Skeletal muscle cell (primary cell): ENCODE measurements around the gene VASP.

ENCODE experiments used
- DNase-seq: peaks from one replicate; pipeline ENCODE4 v3.0.0-alpha.2; 2010; ENCODE audit warnings: low read depth
- H3K4me3 ChIP-seq: 2 replicates; pipeline ENCODE4 v1.5.1; 2011; ENCODE audit warnings: low read depth, mild to moderate bottlenecking, control low read depth, low read length, moderate library complexity

Gene VASP

DNA sequence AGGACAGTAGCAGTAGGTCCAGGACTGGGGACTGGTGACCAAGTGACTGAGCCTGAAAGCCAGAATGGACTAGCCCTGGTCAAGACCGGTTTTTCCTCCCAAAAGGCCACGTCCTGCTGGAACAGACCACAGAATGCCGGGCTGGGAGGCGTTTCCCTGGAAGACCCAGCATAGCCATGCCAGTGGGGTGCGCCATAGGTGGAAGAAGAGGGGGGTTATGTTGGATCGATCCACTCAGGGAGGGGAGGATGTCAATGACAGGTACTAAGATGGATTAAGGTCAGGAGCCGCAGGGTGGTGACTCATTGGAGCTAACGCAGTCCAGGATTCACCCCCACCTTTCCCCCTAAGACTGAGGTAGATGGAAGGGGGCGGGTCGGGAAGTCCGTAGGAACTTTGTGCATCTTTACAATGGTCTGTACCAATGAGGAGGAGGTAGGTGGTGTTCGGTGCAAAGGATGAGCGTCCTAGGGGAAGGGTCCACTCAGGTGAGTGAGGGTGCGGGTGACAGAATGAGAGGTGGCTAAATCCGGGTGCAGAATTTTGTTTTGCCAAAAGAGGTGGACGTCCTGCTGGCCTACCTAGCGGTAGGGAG lies 21.0 kb downstream of the VASP start:
- H3K4me3 ChIP-seq: no peak overlapping the region
- DNase-seq: no peak

DNA sequence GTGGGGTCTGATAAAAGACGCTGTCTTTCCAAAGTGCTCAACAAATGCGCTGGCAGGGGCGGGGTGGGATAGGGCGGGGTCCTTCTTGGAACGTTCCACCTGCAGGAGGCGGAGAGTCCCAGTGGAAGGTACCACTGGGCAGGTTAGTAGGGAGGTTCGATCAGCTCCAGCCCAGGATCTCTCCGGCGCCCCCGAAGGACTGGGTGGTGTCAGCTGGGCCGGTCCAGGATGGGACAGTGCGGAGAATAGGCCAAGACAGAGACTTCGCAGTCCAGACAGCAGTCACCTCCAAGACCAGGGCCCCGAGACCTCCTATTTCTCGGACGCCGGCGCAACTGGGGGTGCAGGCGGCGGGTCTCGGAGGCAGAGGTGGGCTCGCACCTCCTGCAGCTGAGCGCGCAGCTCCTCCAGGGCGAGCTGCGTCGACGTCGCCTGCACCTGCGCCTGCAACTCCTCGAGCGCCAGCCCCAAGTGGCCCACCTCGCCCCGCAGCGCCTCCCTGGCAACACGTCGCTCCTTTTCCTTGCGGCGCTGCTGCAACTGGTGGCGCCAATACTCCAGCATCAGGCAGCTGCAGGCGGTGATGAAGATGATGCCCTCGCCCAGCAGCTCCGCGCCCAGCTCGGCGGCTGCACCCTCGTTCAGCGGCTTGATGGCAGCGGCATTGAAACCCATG lies 21.6 kb downstream of the VASP start:
- H3K4me3 ChIP-seq: no peak overlapping the region
- DNase-seq: no peak

DNA sequence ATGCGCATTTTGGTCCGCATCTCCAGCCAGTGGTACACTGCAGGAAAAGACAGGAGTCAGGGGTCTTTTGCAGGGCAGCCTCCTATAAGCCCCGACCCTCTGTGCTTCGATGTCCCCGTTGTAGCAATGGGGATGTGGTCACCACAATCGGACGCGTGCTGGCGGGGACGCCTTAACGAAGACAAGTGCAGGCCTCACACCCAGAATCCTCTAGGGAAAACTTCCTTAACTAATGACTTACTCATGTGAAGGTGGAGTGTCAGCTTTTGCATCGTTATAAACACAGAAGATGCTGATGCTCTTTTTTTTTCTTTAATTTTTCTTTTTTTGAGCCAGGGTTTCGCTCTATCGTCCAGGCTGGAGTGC lies 22.1 kb downstream of the VASP start:
- DNase-seq: no peak
- H3K4me3 ChIP-seq: no peak overlapping the region

DNA sequence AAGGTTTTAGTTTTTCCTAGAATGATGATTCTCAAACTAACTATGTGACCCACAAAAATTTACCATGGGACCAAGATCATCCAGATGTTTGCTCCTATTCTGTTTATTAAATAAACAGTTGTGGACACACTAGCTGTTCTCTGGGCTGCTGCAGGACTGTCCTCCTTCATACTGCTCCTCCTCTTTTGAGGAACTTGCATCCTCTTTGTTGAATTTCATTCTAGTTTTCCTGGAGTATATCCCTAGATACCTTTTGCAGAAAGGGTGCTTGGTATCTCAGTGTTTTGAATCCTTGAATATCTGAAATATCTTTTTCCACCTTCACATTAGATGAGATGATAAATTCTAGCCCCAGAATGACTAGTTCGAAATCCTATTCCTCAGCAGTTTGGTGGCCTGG lies 24.1 kb downstream of the VASP start:
- no peak overlapping the region for H3K4me3 ChIP-seq

DNA sequence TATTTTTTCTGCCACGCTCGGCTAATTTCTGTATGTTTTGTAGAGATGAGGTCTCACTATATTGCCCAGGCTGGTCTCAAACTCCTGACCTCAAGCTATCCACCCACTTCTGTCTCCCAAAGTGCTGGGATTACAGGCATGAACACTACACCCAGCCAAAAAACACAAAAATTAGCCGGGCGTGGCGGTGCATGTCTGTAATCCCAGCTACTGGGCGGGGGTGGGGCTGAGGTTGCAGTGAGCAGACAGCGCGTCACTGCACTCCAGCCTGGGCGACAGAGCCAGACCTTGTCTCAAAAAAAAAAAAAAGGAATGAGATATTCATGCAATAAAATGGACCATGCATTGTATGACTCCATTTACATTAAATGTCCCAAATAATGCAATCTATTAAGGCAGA lies 32.2 kb downstream of the VASP start:
- no peak overlapping the region for H3K4me3 ChIP-seq
- no peak for DNase-seq

More for the DNA sequence above, 24.1 kb downstream of the VASP start:
- DNase-seq: no peak

DNA sequence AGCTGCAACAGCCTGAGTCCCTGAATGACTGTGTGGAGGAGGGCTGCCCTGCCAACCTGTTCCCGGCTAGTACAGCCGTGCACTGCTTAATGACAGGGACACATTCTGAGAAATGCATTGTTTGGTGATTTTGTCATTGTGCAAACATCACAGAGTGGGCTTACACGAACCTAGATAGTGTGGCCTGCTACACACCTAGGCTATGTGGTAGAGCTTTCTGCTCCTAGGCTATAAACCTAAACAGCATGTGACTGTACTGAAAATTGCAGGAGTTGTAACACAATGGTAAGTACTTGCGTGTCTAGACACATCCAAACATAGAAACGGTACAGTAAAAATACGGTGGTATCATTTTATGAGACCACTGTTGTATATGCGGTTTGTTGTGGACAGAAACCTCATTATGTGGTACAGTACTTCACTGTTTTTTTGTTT lies 35.0 kb downstream of the VASP start:
- no peak overlapping the region for H3K4me3 ChIP-seq
- DNase-seq: no peak

DNA sequence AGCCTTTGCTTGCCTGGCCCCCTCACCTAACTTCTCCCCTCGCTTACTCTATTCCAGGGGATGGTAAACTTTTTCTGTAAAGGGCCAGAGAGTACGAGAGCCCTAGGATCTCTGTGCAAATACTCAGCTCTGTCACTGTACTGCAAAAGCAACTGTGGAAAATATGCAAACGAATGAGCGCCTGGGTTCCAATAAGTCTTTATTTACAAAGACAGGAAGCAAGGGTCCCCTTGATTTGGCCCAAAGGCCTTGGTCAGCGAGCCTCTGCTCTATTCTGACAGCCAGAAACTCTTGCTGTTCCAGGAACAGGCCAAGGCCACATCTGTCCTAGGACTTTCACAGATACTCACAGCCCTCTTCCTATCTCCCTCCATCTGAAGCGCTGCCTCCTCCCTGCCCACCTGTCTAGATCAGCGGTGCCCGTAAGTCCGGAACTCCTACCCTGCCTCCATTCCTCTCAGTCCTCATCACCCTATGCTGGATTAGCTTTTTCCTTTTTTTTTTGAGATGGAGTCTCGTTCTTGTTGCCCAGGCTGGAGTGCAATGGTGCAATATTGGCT lies 40.0 kb downstream of the VASP start:
- H3K4me3 ChIP-seq: no peak overlapping the region

DNA sequence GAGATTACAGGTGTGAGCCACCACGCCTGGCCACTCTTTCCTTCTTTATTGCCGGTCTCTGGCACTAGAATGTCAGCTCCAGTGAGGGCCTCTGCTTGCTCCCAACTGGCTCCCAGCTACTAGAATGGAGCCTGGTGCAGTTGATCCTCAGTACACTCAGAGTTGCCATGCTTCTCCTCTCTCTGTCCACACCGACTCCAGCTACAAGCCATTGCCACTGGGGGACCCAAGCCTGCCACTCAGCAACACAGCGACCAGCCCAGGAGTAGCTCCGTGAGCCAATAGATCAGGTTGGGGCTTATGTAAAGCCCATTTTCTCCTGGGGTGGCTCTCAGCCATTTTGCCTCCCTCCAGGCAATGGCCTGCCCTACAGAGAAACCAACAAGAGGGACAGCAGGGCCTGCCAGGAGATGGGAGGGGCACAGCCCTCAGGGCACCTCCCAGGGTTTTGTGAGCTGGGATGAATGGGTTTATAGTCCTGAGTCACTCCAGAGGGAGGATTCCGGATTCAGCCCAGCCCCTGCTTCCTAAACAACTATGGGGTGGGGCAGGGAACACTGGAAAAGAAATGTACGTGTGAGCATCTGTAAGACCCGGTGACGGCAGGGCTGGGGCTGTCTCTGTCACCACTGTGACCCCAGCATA lies 40.8 kb downstream of the VASP start:
- H3K4me3 ChIP-seq: no peak overlapping the region
- DNase-seq: no peak

More for the DNA sequence above, 40.0 kb downstream of the VASP start:
- no peak for DNase-seq

DNA sequence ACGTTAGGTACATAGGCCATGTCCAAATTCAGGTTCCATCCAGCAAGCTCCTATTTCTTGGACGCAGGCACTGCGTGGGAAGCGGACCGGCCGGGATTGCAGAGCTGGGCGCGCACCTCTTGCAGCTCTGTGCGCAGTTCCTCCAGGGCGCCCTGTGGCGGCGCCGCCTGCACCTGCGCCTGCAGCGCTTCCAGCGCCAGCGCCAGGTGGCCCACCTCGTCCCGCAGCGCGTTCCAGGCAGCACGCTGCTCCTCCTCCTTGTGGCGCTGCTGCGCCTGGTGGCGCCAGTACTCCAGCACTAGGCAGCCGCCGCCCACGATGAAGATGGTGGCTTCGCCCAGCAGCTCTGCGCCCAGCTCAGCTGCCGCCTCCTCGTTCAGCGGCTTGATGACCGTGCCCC lies 46.2 kb downstream of the VASP start:
- H3K4me3 ChIP-seq: no peak overlapping the region
- no peak for DNase-seq

DNA sequence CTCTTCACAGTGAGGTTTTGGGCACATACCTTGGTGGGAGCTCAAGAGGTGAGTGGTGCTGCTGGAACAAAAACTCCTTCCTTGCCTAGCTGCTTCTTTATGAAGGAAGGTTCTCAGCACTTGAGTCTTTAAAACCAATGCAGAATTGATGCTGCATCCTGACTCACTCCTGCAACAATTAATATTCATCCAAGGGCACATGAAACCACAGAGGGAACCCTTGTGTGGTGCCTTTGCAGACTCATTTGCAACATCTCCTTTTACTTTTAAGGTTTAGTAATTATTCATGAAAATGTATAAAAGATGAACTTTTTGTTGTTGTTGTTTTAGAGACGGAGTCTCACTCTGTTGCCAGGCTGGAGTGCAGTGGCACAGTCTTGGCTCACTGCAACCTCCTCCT lies 47.2 kb downstream of the VASP start:
- no peak for DNase-seq
- no peak overlapping the region for H3K4me3 ChIP-seq

DNA sequence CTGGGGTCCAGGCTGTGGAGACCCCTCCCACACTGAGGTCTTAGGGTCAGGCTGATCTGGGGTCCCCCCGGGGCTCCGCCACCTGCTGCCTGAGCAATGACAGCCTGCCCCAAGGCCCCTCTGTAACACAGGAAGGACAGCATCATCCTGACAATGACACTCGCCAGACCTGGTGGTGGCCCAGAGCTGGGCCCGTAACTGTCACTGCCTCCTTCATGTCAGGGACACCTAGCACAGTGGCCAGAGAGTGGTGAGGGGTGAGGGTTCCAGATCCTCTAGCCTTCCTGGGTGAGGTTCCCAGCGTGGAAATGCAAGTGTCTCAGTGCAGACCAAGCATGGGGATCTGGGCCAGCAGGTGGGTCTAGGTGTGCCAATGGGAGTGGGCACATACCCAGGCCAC lies 49.6 kb downstream of the VASP start:
- no peak overlapping the region for H3K4me3 ChIP-seq

DNA sequence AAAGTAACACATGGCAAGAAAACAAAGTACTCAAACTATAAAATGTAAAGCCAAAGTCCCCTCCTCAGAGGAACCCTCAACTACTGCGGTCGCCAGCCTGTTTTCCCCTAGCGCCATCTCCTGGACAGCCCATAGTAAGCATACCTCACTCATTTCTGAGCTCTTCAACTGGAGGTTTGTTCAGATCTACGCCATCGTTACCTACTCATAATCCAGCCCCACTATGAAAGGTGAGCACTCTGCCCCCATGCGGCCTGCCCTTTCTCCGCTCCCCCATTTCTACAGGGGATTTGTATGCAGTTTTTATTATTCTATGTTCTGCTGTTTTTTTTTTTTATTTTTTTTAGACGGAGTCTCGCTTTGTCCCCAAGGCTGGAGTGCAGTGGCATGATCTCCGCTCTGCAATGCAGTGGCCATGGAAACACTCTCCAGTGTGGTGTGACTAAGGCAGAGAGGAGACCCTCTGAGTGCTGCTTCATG lies 51.2 kb downstream of the VASP start:
- H3K4me3 ChIP-seq: no peak overlapping the region
- no peak for DNase-seq

More for the DNA sequence above, 49.6 kb downstream of the VASP start:
- no peak for DNase-seq

DNA sequence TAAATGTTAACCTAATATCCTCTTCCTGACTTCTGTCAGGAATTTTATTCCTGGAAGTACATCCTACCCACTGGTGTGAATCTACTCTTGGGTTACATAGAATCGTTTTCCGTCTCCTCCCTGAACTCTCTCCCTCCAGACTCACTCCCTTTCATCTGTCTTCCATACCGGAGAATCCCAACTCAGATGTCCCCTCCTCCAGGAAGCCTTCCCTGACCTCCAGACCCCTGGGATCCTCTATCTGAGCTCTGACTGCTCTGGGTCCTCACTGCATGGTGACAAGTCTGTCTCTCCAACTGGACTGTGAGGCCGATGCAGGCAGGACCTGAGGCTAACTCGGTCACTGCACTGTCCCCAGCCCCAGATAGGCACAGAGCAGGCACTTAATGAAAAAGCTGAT lies 52.8 kb downstream of the VASP start:
- DNase-seq: no peak
- H3K4me3 ChIP-seq: no peak overlapping the region

DNA sequence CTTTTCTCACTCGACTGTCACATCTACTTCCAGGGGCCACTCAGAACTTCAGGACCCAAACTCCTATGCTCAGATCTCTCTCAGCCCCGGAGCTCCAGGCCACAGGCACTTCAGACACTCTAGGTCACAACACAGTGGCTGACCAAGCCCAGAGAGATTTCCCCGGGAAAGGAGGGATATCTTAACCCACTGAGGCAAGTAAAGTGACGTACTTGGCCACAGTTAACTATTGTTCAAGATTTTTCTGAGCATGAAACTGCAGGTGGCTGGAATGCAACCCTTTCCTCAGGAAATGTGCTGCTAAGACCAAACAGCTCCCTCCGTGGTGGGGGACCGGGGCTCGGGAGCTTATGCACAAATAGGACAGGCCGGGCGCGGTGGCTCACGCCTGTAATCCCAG lies 53.4 kb downstream of the VASP start:
- no peak overlapping the region for H3K4me3 ChIP-seq

DNA sequence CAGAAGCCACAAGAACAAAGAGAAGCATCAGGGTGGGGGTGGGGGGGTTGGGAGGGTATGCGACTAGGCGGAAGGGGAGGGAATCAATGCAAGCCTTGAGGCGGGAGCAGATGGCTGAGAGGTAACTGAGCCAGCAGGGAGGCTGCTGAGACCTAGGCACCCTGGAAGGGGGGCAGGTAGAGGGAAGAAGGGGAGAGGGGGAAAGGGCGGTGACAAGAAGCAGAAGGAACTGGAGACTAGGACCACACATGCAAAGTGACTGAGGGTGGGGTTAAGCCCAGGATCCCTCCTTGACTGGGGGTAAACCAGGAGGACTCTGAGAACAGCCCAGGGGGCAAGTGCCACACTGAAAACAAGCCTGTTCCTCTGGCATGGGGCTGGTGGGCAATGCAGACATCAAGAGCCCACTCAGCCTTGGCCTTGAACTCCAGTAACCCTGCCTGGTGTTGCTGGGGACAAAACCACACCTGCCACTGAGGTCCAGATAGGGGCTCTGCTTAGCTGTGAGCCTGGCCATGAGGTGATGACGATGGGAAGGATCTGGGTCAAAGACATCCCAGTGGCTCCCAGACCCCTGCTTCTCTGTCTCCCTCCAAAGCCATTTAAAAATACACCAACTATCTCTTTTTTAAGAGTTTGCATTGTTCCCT lies 57.0 kb downstream of the VASP start:
- no peak for DNase-seq
- H3K4me3 ChIP-seq: no peak overlapping the region

More for the DNA sequence above, 53.4 kb downstream of the VASP start:
- DNase-seq: no peak

DNA sequence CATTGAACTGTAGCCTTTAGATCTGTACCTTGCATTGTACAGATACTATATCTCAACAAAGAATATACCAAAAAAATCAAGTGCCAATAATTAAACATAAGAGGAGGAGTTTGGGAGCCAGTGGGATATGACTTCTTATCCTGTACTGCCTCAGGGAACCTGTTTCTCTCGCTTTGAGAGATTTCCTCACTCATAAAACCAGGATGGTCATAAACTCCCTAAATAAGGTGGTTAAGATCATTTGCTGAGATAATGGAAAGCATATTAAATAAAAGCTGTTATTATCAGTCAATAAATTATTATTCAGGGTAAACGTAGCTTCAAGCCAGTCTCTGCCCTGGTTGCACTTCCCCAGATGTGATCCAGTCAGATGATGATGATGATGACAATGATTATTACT lies 60.3 kb downstream of the VASP start:
- DNase-seq: no peak
- no peak overlapping the region for H3K4me3 ChIP-seq

DNA sequence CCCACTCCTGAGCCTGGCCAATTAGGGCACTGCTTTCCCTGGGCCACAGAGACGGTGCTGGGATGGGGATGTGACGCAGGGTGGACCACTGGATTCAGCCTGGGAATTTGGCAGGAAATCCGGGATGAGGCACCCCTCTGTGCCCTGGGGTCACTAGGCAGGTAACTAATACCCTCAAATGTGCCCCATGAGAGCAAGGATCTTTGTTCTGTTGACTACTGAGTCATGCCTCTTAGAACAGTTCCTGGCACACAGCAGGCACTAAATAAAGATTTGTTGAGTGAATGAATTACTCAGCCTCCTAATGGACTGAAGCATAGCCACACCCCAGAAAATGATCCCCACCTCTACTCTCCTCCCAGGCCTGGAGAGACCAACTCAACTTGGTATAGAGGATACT lies 61.5 kb downstream of the VASP start:
- DNase-seq: peak; percentile 89
- H3K4me3 ChIP-seq: no peak overlapping the region

DNA sequence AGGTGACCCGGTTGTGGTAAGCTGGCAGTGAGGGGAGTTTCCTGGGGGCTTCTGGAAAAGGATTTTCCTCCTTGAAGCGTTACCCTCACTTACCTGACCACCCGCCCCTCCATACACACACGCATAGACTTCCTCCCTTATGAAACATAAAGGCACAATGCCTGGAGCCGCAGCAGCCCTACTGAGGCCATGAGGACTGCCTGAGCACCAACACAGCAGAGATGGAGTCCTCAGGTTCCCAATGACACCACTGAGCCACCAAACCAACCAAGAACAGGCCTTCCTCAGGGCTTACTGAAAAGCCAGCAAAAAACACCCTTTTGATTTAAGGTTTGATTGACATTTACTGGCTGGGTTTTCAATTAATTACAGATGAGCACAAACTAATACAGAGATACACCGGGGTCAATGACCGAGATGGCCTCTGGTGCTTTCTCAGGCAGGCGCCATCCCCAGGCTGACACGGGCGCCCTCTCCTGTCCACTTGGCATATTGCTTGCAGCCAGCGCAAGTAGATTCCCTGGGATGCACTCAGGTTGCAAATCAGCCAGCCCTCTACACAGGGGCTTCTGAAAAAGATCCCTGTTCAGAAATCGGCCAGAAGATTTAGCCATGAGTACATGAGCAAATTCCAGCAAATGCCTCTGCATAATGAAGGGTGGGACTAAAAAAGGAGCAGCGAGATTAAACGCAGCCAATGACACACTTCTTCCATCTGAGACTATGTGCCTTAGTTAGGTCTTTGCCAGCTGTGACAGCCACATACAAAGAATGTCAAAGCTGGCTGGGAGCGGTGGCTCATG lies 62.5 kb downstream of the VASP start:
- no peak for DNase-seq
- H3K4me3 ChIP-seq: no peak overlapping the region

DNA sequence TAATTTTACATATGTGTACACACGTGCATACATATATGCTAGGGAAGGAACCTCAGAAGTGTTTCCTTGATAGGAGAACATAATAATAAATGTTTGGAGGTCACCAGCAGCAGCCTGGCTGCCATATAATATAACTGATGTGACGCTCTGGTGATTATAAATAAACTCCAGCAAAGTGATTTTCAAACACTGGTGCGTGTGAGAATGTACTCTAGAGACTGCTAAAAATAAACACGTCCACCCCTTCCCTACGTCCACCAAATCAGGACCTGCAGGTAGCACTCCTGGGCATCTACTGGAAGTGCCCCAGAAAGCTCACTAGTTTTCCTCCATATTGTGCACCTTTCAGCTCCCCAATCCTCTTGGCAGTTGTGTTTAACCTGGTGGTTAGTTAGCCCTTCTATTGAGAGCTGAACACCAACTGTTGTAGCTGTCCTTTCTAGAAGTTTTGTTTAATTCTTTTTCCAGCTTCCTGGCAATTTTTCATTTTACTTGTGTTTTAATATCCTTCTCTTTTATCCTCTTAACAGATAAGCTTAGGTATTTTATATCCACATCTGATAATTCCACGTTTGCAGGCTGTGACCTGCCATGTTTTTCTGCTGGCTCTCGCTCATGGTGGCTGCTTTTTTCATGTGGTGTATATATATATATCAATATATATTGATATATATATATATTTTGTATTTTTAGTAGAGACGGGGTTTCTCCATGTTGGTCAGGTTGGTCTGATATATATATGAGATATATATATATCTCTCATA lies 64.4 kb downstream of the VASP start:
- no peak for DNase-seq
- H3K4me3 ChIP-seq: no peak overlapping the region
